GM19468 (cell line): ENCODE results near the gene MLC1.

Experiments used
- ATAC-seq: cut with Tn5 transposase; IDR thresholded peaks from one replicate; pipeline ENCODE4 v1.9.1; 2021; ENCODE audit warnings: mild to moderate bottlenecking, moderate library complexity, moderate number of reproducible peaks; ENCODE audit not compliant: unreplicated experiment; ENCODE audit errors: extremely low read depth

The MLC1 gene

DNA sequence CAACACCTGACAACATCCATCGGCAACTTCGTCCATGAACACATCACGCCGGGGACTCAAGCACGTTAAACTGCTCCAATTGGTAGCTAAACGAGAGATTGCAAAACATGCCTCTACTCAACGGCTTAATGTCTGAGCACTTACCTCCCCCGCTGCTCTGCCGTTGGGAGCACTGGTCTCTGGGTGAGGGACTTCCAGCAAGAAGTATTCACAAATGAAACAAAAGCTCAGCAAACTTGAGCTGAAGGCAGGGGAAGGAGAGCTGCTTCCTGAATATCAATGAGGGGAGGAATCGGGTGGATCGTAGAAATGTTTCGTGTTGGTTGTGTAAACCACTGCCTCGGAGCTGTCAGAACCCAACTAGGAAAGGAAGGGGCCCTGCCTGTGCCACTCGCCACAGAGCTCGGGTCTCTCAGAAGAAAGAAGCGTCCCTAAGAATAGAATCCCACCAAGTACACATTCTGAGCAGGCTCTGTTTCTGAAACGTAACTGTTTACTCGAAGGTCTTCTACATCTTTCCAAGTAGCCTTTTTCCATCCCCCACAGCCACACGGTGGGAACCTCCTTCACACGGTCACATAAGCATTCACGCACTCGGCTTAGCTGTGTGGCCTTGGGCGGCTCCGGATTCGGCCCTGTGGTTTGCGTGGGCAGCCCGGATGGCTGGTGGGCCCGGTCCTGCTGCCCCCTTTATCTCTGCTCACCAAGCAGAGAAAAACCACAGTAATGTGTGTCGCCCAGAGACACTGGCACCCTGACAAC is at the start of gene MLC1:
Gene MLC1, minus strand, starts transcription at position 216 of the 762 bp plus-strand sequence. CDS start 524 bp downstream, outside the sequence.
- no peak for ATAC-seq

GRCh38 chr22:50134481-50134880 is 49.3 kb upstream of the MLC1 start:
- no peak for ATAC-seq

DNA sequence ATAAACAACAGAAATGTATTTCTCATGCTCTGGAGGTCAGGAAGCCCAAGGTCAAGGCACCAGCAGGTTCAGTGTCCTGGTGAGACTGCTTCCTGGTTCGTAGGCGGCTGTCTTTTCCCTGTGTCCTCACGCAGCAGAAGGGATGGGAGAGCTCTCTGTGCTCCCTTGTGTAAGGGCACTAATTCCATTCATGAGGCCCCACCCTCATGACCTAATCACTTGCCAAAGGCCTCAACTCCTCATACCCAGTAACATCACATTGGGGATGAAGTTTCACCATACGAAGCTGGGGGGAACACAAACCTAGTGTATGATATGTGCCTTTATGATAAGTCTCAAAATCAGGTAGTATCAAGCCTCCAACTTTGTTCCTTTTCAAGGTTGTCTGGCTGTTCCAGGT is 46.7 kb upstream of the MLC1 start:
- ATAC-seq: no peak

DNA sequence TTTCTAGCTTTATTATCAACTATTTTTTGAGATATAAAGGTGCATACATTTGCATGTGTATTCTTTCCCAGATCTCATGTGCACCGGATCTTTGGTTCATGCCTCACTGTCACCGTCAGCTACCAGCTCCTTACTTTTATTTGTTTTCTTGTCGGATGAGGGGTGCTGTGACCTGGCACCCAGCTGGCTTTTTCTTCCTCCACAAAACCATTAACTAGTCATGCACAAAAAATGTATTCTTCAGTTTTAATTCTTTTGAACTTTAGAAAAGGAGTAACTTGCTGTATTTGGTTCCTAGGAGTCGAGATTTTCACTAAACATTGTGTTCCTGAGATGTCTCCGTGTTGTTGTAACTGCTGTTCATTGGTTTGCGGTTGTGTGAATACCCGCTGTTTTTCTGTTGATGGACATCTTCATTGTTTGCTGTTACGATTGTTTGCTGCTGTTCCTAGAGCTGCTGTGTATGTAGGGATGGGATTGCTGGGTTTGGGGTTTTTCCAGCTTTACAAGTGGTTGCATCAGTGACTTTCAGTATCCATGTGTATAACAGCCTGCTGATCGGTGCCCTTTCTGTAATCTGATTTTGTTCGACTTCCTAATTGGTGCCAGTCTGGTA is 44.0 kb upstream of the MLC1 start:
- ATAC-seq: no peak

GRCh38 chr22:50125029-50125428 is 39.8 kb upstream of the MLC1 start:
- no peak for ATAC-seq

- ATAC-seq: no peak
Observed at GRCh38 chr22:50123119-50123518, 37.9 kb upstream of the MLC1 start.

DNA sequence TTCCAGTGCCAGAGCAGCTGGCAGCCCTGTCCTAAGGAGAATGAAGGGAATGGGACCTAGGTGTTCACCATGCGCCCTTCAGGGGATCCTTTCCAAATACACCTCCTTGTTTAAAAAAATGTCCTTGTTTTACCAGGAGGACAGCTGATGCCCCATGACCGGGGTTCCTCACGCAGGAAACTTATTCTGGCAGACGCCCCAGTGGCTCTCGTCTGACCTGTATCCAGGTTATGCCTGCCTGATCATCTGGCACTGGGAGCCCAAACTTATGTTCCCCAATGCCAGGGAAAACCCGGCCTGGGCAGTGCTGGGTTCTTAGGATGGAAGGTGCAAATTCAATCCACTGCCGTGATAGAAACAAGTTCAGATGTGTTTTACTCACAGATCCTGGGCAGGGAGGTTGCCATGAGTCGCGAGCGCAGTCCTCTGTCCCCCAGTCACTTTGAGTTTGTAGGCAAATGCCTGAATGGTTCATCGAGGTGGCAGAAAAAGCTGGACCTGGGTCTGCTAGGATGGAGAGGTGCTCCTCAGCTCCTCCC is 36.0 kb upstream of the MLC1 start:
- no peak for ATAC-seq

GRCh38 chr22:50119768-50120251 is 34.6 kb upstream of the MLC1 start:
- ATAC-seq: no peak

GRCh38 chr22:50119169-50119767 is 34.0 kb upstream of the MLC1 start:
- ATAC-seq: no peak

GRCh38 chr22:50118557-50119168 is 33.4 kb upstream of the MLC1 start:
- ATAC-seq: no peak

DNA sequence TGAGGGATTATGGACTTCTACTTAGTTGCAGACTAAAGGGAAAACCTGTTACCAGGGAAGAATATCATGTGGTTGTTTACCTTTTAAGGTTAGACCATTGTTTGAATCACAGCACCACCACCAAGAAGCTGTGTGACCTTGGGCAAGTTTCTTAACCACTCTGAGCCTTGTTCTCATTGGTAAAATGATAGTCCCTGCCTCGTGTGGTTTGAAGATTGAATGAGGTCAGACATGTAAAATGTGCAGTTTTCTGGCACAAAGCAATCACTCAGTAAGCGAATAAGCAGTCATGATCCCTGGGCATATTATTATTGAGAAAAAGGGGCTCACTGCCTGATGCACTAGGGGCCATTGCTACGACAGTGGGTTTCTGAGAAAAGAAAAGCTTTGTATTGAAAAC is 32.9 kb upstream of the MLC1 start:
- ATAC-seq: no peak

DNA sequence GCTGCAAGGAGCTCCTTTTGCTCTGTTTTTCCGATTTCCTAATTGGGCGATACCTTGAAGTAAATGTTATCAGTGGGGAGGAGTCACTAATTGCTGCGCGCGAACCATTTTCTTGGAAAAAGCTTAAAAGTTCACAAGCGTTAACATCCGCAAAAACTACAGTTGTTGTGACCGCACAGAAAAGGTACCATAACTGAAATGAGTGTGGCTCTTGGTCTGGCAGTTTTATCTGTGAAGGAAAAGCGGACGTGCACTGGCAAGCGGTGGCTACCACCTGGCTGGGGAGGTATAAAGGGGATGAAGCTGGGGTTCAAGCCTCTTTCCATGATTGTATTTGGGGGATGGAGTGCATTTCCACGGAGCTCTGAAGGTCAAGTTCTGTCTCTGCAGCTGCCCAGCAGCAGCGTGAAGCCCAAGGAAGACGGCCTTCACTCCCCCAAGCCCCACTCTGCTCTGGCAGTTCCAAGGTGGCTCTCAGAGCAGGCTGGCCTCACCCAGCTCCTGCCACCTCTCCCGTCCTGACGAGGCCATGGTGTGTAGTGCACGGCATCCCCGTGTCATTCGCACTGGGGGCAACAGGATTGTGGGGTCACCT is 32.0 kb upstream of the MLC1 start:
- ATAC-seq: no peak

DNA sequence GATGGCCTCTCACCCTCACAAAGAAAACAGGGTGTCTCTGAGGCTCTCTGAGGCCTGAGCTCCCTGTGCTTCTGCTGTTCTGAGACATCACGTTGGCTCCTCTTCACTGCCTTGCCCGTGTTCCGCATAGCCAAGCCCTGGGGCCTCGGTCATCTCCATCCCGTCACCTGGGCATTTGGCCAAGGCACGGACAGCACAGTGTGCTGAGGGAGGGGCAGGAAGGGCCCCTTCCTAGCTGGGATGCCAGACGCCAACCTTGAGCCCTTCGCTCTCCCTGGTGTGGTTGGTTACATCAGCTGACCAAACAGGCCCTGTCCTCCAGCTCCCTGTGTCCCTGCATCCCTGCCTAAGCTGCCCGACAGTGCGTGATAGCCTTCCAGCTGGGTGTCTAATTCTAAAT is 30.5 kb upstream of the MLC1 start:
- ATAC-seq: no peak

DNA sequence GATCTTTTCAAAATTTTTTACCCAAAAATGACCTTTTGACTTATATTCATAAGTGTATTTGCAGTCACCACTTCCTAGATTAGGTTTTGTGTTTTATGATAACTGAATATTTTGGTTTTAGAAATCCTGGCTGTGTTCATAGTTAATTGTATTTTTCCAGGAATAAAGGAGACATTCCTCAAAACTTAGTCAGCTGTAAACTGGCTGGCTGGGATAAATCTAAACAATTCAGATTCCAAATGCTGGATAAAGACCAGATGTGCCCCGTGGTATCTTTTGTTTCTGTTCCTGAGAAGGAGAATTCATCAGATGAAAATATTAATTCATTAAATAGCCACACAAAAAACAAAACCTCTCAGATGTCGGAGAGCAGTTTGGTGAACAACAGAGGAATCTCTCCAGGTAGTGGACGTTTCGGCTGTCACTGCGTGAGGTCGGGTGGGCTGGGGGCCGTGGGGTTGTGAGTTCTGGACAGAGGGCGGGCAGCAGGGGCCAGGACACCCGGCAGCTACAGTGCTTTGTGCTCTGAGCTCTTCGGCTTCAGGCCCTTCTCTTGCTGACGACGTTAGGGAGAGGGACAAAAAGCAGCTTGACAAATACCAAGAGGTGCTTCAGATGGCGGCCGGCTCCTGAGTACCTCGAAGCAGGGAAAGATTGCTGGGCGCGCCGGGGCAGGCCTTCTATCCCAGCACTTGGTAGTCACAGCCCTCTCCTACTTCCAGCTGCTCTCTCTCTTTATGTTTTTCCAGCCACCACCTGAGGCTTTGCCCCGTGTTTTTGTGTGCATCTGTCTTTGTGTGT is 29.2 kb upstream of the MLC1 start:
- no peak for ATAC-seq

DNA sequence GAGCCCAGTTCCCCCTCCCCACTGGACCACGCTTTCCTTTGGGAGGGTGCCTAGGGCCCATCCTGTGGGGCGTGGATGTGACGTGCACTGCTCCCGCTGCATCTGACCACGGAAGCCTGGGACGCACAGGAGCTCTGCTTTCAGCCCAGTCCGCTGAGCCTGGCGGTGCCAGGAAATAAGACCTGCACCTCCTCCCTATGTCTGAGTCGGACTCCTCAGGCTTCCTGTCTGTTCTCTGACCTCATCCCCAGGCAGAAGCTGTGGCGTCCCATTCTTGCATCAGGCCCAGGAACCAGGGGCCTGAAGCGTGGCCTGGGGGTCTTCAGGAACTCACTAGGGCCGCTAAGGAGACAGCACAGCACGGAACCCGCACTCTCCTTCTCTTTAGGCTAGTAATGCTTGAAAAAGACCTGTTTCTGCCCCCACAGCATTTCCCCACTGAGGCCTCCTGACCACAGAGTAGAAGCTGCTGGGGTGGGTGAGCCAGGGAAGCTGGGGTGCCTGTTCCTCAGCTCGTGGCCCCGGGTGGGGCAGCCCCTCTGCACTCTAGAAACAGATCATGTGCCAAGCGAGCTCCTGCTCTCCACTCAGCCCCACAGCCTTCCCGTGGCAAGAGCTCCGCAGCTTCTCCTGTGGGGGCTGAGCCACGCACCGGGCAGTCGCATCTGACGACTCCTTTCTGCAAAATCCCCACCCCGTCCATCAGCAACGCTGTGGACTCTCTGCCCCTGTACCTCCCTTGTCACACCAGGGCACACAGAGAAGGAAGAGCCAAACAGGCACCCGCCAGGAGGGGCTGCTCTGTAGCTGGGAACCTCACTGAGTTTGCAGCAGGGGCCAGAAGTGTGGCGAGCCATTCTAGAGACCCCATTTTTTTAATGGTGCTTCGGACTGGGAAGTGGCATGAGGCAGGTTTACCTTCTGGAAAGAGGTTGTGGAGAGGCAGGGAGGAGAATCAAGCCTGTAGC is 27.2 kb upstream of the MLC1 start:
- no peak for ATAC-seq

- ATAC-seq: no peak
Observed at GRCh38 chr22:50111056-50111455, 25.8 kb upstream of the MLC1 start.

DNA sequence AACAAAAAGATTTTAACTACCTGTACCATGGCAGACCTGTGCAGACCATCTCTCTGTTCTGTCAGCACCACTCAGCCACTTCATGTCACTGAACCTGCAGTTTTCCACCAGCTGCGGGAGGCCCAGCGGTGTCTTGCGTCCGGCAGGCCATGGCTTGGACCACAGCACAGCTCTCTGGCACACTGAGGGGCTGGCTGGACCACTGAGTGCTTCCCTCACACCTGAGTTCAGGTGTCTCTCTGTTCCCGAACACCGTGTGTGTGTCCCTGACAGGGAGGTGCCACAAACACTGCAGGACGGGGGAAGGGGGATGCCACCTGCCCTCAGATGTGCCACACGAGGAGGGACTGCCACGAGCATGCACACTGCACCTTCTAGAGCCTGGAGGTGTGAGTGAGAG is 22.3 kb upstream of the MLC1 start:
- no peak for ATAC-seq
